OCI-LY1 (cell line): ENCODE measurements around the gene MICALL2.

ENCODE experiments used
- EZH2 ChIP-seq: fragments of 200-600 bp; sonication (generic), shearing (Covaris generic); IDR thresholded peaks from 2 replicates; pipeline ENCODE4 v1.8.0; 2017; ENCODE audit warnings: borderline replicate concordance, mixed run types, mild to moderate bottlenecking, antibody characterized with exemption, low read length, moderate library complexity, mixed read lengths
- TF ChIP-seq, protein P1 (sequence below): fragments of 200-600 bp; sonication (generic), shearing (Covaris generic); IDR thresholded peaks from 2 replicates; pipeline ENCODE4 v1.5.1; 2017; ENCODE audit warnings: mild to moderate bottlenecking, antibody characterized with exemption, low read length, moderate library complexity, mixed read lengths

DNA sequence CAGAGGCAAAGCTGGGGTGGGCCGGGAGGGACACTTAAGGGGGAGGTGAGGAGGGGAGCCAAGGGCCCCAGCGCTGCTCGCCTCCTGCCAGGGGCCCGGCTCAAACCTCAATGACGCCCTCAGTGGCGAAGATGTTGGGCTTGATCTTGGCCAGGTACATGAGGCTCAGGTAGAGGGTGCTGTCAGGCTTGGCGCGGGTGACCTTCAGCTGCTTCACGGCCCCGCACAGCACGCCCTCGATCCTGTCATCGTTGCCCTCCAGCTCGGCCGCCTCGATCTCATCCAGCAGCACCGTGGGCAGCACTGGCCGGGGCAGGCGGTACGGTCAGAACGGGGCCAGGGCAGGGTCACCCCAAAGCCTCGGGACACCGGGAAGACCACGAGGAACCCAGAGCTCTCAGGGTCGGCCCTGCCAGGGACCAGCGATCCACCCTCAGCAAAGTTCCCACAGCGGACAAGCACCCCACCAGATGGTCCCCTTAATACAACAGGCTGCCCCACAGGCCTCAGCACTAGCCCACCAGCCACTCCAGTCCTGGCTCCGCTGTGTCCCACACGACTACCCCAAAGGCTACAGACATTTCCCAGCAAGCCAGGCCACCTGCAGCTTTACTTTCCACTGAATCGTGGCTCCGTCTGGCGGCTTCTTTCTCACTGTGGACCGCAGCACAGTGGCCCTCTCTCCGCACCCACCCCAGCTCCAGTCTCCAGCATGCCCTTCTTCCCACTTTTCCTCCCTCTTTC lies 41.0 kb upstream of the MICALL2 start:
- TF ChIP-seq, protein P1, sequence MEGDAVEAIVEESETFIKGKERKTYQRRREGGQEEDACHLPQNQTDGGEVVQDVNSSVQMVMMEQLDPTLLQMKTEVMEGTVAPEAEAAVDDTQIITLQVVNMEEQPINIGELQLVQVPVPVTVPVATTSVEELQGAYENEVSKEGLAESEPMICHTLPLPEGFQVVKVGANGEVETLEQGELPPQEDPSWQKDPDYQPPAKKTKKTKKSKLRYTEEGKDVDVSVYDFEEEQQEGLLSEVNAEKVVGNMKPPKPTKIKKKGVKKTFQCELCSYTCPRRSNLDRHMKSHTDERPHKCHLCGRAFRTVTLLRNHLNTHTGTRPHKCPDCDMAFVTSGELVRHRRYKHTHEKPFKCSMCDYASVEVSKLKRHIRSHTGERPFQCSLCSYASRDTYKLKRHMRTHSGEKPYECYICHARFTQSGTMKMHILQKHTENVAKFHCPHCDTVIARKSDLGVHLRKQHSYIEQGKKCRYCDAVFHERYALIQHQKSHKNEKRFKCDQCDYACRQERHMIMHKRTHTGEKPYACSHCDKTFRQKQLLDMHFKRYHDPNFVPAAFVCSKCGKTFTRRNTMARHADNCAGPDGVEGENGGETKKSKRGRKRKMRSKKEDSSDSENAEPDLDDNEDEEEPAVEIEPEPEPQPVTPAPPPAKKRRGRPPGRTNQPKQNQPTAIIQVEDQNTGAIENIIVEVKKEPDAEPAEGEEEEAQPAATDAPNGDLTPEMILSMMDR: no peak
- no peak for TF ChIP-seq EZH2
